Sigmoid colon (tissue), 7 donors: Measurements from ENCODE around the gene DFFB. TPM values are rescaled to one million over a fixed set of nuclear protein-coding genes. Genes with fewer than 3 reads are reported as not detected.

Source experiments
- DNase-seq: peaks from one replicate; pipeline ENCODE4 v3.0.0-alpha.2; 2019
- H3K27ac ChIP-seq, 4 donors: fragments of 200-600 bp; sonication (generic); one replicate each; pipeline ENCODE4 v1.5.1; 2016 to 2019; ENCODE audit warnings: mild to moderate bottlenecking in 1 of 4
- H3K27me3 ChIP-seq, 3 donors: fragments of 200-600 bp; sonication (generic); one replicate each; pipeline ENCODE4 v1.5.1; 2019; ENCODE audit warnings: mild to moderate bottlenecking in 1 of 3
- H3K36me3 ChIP-seq, 4 donors: fragments of 200-600 bp; sonication (generic); one replicate each; pipeline ENCODE4 v1.5.1; 2016 to 2019
- H3K4me1 ChIP-seq, 4 donors: fragments of 200-600 bp; sonication (generic); one replicate each; pipeline ENCODE4 v1.5.1; 2017 to 2019
- H3K4me3 ChIP-seq, 4 donors: fragments of 200-600 bp; sonication (generic); one replicate each; pipeline ENCODE4 v1.5.1; 2017 to 2019; ENCODE audit warnings: mild to moderate bottlenecking in 2 of 4, moderate library complexity in 1 of 4
- H3K9me3 ChIP-seq, 4 donors: fragments of 200-600 bp in 3 of 4; sonication (generic) in 3 of 4; one replicate each; pipeline versions ENCODE4 v1.5.1 to v1.6.1; 2013 to 2019
- EP300 ChIP-seq, 4 donors: sonication (generic); formaldehyde crosslinking; IDR thresholded peaks; one replicate each; pipeline ENCODE4 v1.6.1; 2017; ENCODE audit warnings: antibody characterized with exemption in 4 of 4
- POLR2A ChIP-seq, 2 donors: fragments of 450-650 bp; IDR thresholded peaks; one replicate each; pipeline ENCODE4 v1.6.1; 2016; ENCODE audit warnings: antibody characterized with exemption in 2 of 2, mild to moderate bottlenecking in 2 of 2, moderate library complexity in 2 of 2
- WGBS, 2 donors: extraction: QIAGEN DNeasy Blood & Tissue Kit; methylation state at CpG; one replicate each; pipeline ENCODE4 v1.1.7; 2013; 5-methylcytosine and 5-hydroxymethylcytosine counted together
- intact Hi-C: fragments of 100-400 bp; cut with DNase I; formaldehyde crosslinking; loops from one replicate; pipeline ENCODE4 v1.15.1; 2023
- polyA plus RNA-seq, 3 donors: library from polyadenylated mRNA; stranded (reverse); fragments of 200-250 nt; gene quantifications; one replicate each; pipeline ENCODE4 v1.2.3, GENCODE V29; 2013
- total RNA-seq, 4 donors: library from RNA; depleted of rRNA; stranded (reverse); fragments of >200 nt; gene quantifications; one replicate each; pipeline ENCODE4 v1.1.0, GENCODE V29; 2016
- TF ChIP-seq, protein P1 (sequence below), 4 experiments: fragments of 450-650 bp in 3 of 4; fragments of 200-600 bp in 1 of 4; IDR thresholded peaks; one replicate each; pipeline ENCODE4 v1.5.1; 2016 to 2019; ENCODE audit warnings: antibody characterized with exemption in 4 of 4, mild to moderate bottlenecking in 3 of 4, moderate library complexity in 2 of 4
- donor health status: healthy with polysubstance abuse.
- donor health status: Bipolar disorder and iron deficiency.
- donor health status: healthy.

The DFFB gene
- total and polyA plus RNA-seq, 7 donors = 1.8 to 9.0 (median 6.1) TPM

DNA sequence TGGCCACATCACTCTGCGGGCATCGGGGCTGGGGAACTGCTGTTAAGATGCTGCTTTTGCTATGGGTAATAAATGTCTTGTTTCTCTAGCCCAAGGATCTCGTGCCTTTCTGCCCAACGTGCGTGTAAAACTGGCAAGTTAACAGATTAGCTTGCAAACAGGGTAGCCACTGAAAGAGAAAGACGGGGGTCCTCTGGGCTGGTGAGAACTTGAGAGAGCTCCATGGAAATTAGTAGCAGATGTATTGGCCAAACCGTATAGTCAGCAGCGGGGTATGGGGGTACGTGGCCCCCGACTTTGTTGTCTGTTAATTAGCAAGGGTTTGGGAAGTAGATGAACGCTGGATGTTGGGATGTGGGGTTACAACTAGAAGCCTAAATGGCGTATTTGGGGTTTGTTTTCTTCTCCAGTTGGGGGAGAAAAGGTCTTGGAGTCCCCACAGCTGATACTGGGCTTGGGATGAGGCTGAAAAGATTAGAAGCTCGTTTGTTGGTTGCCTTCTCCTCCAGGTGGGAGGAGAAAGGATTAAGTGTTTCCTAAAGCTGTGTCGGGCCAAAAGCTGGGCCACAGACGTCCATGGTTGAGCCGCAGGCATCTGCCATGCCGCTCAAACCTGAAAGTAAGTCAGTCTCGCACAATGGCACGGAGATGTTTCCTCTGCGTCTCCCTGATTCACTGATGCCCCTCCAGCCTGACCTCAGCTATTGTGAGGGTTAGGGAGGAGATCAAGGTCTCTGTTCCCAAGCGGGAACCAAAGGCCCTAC is 75.1 kb downstream of the DFFB start:
- TF ChIP-seq EP300 (IDR thresholded peaks at IDR 0.05) (no peak), POLR2A (IDR thresholded peaks at IDR 0.05) (no peak)
- TF ChIP-seq, protein P1, sequence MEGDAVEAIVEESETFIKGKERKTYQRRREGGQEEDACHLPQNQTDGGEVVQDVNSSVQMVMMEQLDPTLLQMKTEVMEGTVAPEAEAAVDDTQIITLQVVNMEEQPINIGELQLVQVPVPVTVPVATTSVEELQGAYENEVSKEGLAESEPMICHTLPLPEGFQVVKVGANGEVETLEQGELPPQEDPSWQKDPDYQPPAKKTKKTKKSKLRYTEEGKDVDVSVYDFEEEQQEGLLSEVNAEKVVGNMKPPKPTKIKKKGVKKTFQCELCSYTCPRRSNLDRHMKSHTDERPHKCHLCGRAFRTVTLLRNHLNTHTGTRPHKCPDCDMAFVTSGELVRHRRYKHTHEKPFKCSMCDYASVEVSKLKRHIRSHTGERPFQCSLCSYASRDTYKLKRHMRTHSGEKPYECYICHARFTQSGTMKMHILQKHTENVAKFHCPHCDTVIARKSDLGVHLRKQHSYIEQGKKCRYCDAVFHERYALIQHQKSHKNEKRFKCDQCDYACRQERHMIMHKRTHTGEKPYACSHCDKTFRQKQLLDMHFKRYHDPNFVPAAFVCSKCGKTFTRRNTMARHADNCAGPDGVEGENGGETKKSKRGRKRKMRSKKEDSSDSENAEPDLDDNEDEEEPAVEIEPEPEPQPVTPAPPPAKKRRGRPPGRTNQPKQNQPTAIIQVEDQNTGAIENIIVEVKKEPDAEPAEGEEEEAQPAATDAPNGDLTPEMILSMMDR (IDR thresholded peaks at IDR 0.05) = no peak
- no peaks in the 10 kb centered on the region for H3K4me1 ChIP-seq
- peaks cover 0 to 4% (median 0%) of the 10 kb centered on the region in 4 donors for H3K9me3 ChIP-seq
- intact Hi-C loops = no loop called here
- DNase-seq = no peak
- no peaks in the 10 kb centered on the region for H3K36me3 ChIP-seq
- WGBS, 2 donors = 75% methylated on average over 21 of the region's 21 CpGs
- no peak overlapping the region for H3K4me3 ChIP-seq
- no peak overlapping the region for H3K27ac ChIP-seq
- H3K27me3 ChIP-seq = peaks cover 0 to 10% (median 9%) of the 10 kb centered on the region in 3 donors

Other genes starting within 250 kb of the DFFB start
- 10 to 100 TPM in 2 of 4 donors, 1 to 10 TPM in 2; 4.3 to 31.9 (median 12.2) TPM for gene MEGF6, start 246.0 kb upstream of the DFFB start, total RNA-seq
- gene MEGF6, start 246.0 kb upstream of the DFFB start, polyA plus RNA-seq = 1 to 10 TPM in 2 of 3 donors, not detected in 1; 2.4 to 9.8 TPM
- gene TPRG1L, start 232.5 kb upstream of the DFFB start, total RNA-seq = 10 to 100 TPM; 34.9 to 51.8 (median 43.2) TPM
- 100 to 1,000 TPM in 1 of 3 donors, 10 to 100 TPM in 2; 43.6 to 105 (median 85.9) TPM for gene TPRG1L, start 232.5 kb upstream of the DFFB start, polyA plus RNA-seq
- gene WRAP73, start 207.4 kb upstream of the DFFB start, total RNA-seq = 10 to 100 TPM; 11.4 to 17.2 (median 14.8) TPM
- gene WRAP73, start 207.4 kb upstream of the DFFB start, polyA plus RNA-seq = 10 to 100 TPM; 17.4 to 24.2 (median 18.7) TPM
- not detected for gene TP73, start 205.0 kb upstream of the DFFB start, total RNA-seq
- gene TP73, start 205.0 kb upstream of the DFFB start, polyA plus RNA-seq = under 1 TPM in 2 of 3 donors, not detected in 1; 0.22 to 0.69 TPM
- not detected for gene CCDC27, start 105.0 kb upstream of the DFFB start, total RNA-seq
- not detected for gene CCDC27, start 105.0 kb upstream of the DFFB start, polyA plus RNA-seq
- 1 to 10 TPM in 3 of 4 donors, not detected in 1; 6.1 to 8.6 (median 7.5) TPM for gene SMIM1, start 84.7 kb upstream of the DFFB start, total RNA-seq
- 10 to 100 TPM in 1 of 3 donors, 1 to 10 TPM in 2; 2.7 to 10.8 (median 3.7) TPM for gene SMIM1, start 84.7 kb upstream of the DFFB start, polyA plus RNA-seq
- 10 to 100 TPM; 26.7 to 36.4 (median 31.2) TPM for gene LRRC47, start 61.0 kb upstream of the DFFB start, total RNA-seq
- 10 to 100 TPM; 11.4 to 25.9 (median 13.2) TPM for gene LRRC47, start 61.0 kb upstream of the DFFB start, polyA plus RNA-seq
- gene CEP104, start 265 bp upstream of the DFFB start, total RNA-seq = 10 to 100 TPM; 21.6 to 32.5 (median 25.3) TPM
- 10 to 100 TPM; 12.0 to 16.0 (median 12.9) TPM for gene CEP104, start 265 bp upstream of the DFFB start, polyA plus RNA-seq
- gene C1orf174, start 42.8 kb downstream of the DFFB start, total RNA-seq = 10 to 100 TPM; 23.4 to 33.0 (median 24.5) TPM
- gene C1orf174, start 42.8 kb downstream of the DFFB start, polyA plus RNA-seq = 10 to 100 TPM; 10.8 to 21.2 (median 19.9) TPM